ENCODE data around the gene OR8B4.

GRCh38 chr11:124424384-124424921 is at the start of gene OR8B4:
- TF ChIP-seq CTCF (IDR thresholded peaks at IDR 0.05) (no peak), POLR2A (IDR thresholded peaks at IDR 0.05; ENCODE audit: low read depth) (no peak), POLR2AphosphoS5 (IDR thresholded peaks at IDR 0.05) (no peak), EP300 (IDR thresholded peaks at IDR 0.05) (no peak)
